ENCODE data around the gene FOXP3. TPM values are rescaled to one million over a fixed set of nuclear protein-coding genes. Genes with fewer than 3 reads are reported as not detected.

Gene FOXP3
- total and polyA plus RNA-seq, 2 donors from 2014 or later, result 0.45 to 2.0 TPM

GRCh38 chrX:49257846-49258748, 6.4 kb downstream of the FOXP3 start:
- no peaks in the 10 kb centered on the region for H3K36me3 ChIP-seq (ENCODE audit: control insufficient read depth in 2 of 3, insufficient read depth in 3 of 3, low read length in 3 of 3)
- intact Hi-C loops (cut with DNase I), result no loop called here
- DNase-seq (peak in 1 of 5 donors; percentile 49), FAIRE-seq (no peak)
- H3K9ac ChIP-seq (ENCODE audit: low read length in 3 of 3), result no peak overlapping the region
- H3K27ac ChIP-seq (ENCODE audit: low read depth in 2 of 2, low read length in 2 of 2), result no peak overlapping the region
- H3K27me3 ChIP-seq (ENCODE audit: control insufficient read depth, insufficient read depth, low read length), result no peaks in the 10 kb centered on the region
- H3K4me1 ChIP-seq (ENCODE audit: control insufficient read depth in 2 of 3, insufficient read depth in 2 of 3, low read depth in 1 of 3, low read length in 3 of 3), result no peaks in the 10 kb centered on the region
- no peak overlapping the region for H3K4me3 ChIP-seq (ENCODE audit: low read length in 3 of 3)
- H3K9me3 ChIP-seq (ENCODE audit: control insufficient read depth in 2 of 3, insufficient read depth in 1 of 3, low read length in 3 of 3), result no peaks in the 10 kb centered on the region
- no peak for TF ChIP-seq CTCF (IDR thresholded peaks at IDR 0.05; ENCODE audit: borderline replicate concordance, extremely low read depth, insufficient read depth)

GRCh38 chrX:49257074-49257790, 7.3 kb downstream of the FOXP3 start:
- Histone ChIP-seq H3K27me3 (ENCODE audit: control insufficient read depth, insufficient read depth, low read length) (no peaks in the 10 kb centered on the region), H3K4me3 (ENCODE audit: low read length in 3 of 3) (no peak overlapping the region), H3K36me3 (ENCODE audit: control insufficient read depth in 2 of 3, insufficient read depth in 3 of 3, low read length in 3 of 3) (no peaks in the 10 kb centered on the region), H3K27ac (ENCODE audit: low read depth in 2 of 2, low read length in 2 of 2) (no peak overlapping the region), H3K9me3 (ENCODE audit: control insufficient read depth in 2 of 3, insufficient read depth in 1 of 3, low read length in 3 of 3) (no peaks in the 10 kb centered on the region), H3K9ac (ENCODE audit: low read length in 3 of 3) (no peak overlapping the region), H3K4me1 (ENCODE audit: control insufficient read depth in 2 of 3, insufficient read depth in 2 of 3, low read depth in 1 of 3, low read length in 3 of 3) (no peaks in the 10 kb centered on the region)
- DNase-seq, result peak in 1 of 5 donors; percentile 73
- intact Hi-C loops (cut with DNase I), result no loop called here
- TF ChIP-seq CTCF (IDR thresholded peaks at IDR 0.05; ENCODE audit: borderline replicate concordance, extremely low read depth, insufficient read depth), result no peak
- no peak for FAIRE-seq

DNA sequence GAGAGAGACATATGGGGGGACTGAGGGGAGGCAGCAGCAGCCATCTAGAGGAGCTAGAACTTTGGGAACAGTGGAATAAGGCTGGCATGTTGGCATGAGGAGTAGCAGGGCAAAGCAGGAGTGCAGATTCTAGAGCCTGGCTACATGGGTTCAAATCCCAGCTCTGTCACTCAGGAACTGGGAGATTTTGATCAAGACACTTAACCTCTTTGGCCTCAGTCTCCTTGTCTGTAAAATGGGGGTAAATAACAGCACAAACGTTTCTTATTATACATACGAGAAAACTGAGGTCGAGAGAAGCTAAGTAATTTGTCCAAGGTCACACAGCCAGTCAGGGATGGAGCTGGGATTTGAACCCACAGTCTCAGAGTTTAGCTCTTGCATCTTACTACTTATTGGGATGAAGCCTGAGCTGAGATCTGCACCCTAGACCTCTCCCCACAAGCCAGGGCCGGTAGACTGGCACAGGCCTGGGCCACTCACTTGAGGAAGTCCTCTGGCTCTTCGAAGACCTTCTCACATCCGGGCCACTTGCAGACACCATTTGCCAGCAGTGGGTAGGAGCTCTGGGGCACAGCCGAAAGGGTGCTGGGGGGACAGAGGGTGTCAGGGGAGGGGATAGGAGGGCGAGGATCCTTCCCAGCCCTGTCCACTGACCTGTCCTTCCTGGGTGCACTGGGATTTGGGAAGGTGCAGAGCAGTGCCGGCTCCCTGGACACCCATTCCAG, 8.1 kb downstream of the FOXP3 start:
- no peak overlapping the region for H3K27ac ChIP-seq (ENCODE audit: low read depth in 2 of 2, low read length in 2 of 2)
- intact Hi-C loops (cut with DNase I), result no loop called here
- no peaks in the 10 kb centered on the region for H3K4me1 ChIP-seq (ENCODE audit: control insufficient read depth in 2 of 3, insufficient read depth in 2 of 3, low read depth in 1 of 3, low read length in 3 of 3)
- TF ChIP-seq CTCF (IDR thresholded peaks at IDR 0.05; ENCODE audit: borderline replicate concordance, extremely low read depth, insufficient read depth), result no peak
- no peak overlapping the region for H3K4me3 ChIP-seq (ENCODE audit: low read length in 3 of 3)
- H3K9ac ChIP-seq (ENCODE audit: low read length in 3 of 3), result no peak overlapping the region
- no peaks in the 10 kb centered on the region for H3K27me3 ChIP-seq (ENCODE audit: control insufficient read depth, insufficient read depth, low read length)
- H3K36me3 ChIP-seq (ENCODE audit: control insufficient read depth in 2 of 3, insufficient read depth in 3 of 3, low read length in 3 of 3), result no peaks in the 10 kb centered on the region
- H3K9me3 ChIP-seq (ENCODE audit: control insufficient read depth in 2 of 3, insufficient read depth in 1 of 3, low read length in 3 of 3), result no peaks in the 10 kb centered on the region
- FAIRE-seq (no peak), DNase-seq (peak in 1 of 5 donors; percentile 29)
